Subcutaneous abdominal adipose tissue (tissue), 5 donors: ENCODE measurements around the gene CAPN3.

Source experiments
- H3K27ac ChIP-seq: one replicate; pipeline ENCODE4 v1.7.0; 2013; ENCODE audit warnings: low read depth, mild to moderate bottlenecking, inconsistent platforms, low read length, moderate library complexity
- H3K27me3 ChIP-seq, 5 donors: one replicate each; pipeline ENCODE4 v1.7.0; 2013; ENCODE audit warnings: low read length in 5 of 5, inconsistent platforms in 1 of 5; ENCODE audit not compliant: control insufficient read depth in 5 of 5, insufficient read depth in 4 of 5
- H3K36me3 ChIP-seq, 5 donors: one replicate each; pipeline ENCODE4 v1.7.0; 2013; ENCODE audit warnings: low read length in 5 of 5; ENCODE audit not compliant: control insufficient read depth in 5 of 5, insufficient read depth in 5 of 5
- H3K4me1 ChIP-seq, 5 donors: one replicate each; pipeline ENCODE4 v1.7.0; 2013; ENCODE audit warnings: low read length in 5 of 5, mild to moderate bottlenecking in 3 of 5, moderate library complexity in 1 of 5; ENCODE audit not compliant: control insufficient read depth in 5 of 5, insufficient read depth in 5 of 5
- H3K4me3 ChIP-seq, 5 donors: one replicate each; pipeline ENCODE4 v1.7.0; 2013; ENCODE audit warnings: low read length in 5 of 5, low read depth in 1 of 5
- H3K9ac ChIP-seq, 5 donors: one replicate each; pipeline ENCODE4 v1.7.0; 2013; ENCODE audit warnings: low read length in 5 of 5, mild to moderate bottlenecking in 4 of 5, moderate library complexity in 3 of 5
- H3K9me3 ChIP-seq, 5 donors: one replicate each; pipeline ENCODE4 v1.7.0; 2013; ENCODE audit warnings: low read length in 5 of 5; ENCODE audit not compliant: control insufficient read depth in 5 of 5
- donor health status: healthy.
- donor health status: healthy.
- donor health status: healthy.
- donor health status: healthy.
- donor health status: healthy.

CAPN3 gene

DNA sequence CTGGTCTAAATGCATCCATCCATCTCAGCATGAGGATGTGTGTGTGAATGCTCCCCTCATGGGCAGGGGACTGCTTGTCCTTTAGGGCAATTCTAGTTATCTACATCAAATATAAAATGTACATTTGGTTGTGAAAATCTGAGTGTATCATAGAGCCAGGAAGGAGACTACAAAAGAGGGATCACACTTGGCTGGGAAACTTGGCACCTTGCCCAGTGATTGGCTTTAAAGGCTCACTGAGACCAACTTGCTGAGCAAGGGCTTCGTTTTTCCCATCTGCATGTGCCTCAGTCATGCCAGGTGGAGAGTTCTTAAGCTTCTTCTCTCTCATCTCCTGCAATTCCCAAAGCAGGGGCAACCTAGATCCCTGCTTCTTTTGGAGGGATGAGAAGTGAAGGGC, 5.2 kb downstream of the CAPN3 start:
- Histone ChIP-seq H3K27me3 (no peaks in the 10 kb centered on the region), H3K9ac (no peak overlapping the region), H3K4me3 (no peak overlapping the region), H3K4me1 (peaks cover 0 to 3% (median 0%) of the 10 kb centered on the region in 5 donors), H3K9me3 (no peaks in the 10 kb centered on the region), H3K36me3 (peaks cover 0 to 9% (median 3%) of the 10 kb centered on the region in 5 donors), H3K27ac (no peak overlapping the region)

DNA sequence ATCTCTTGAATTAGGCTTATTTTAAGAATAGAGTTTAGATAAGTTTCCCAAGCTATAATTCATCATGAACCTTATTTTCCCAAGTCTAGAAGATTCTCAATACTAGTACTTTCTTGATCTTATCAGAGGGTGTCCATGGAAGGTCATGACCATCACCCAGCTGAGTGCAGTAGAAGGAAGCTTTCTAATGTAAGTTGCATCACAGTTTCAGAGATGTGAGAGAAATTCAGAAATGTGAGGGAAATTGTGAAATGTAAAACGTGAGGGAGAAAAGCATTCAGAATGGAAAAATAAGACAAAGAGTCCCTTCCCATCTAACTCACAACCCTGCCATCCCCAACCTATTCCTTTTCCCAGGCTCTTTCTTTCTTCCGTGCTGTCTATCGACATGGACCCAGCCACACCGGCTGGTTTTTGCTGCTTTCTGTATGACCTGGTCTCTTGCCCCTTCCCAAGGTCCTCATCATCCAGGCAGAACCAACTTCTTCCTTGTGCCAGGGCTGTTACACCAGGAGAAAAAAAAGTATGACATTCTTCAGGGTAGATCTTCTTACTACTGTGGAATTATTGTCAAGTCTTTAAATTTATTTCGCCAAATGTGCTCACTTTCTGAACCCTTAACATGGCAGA, 6.7 kb downstream of the CAPN3 start:
- H3K27ac ChIP-seq = no peak overlapping the region
- H3K4me3 ChIP-seq = no peak overlapping the region
- H3K27me3 ChIP-seq = no peaks in the 10 kb centered on the region

DNA sequence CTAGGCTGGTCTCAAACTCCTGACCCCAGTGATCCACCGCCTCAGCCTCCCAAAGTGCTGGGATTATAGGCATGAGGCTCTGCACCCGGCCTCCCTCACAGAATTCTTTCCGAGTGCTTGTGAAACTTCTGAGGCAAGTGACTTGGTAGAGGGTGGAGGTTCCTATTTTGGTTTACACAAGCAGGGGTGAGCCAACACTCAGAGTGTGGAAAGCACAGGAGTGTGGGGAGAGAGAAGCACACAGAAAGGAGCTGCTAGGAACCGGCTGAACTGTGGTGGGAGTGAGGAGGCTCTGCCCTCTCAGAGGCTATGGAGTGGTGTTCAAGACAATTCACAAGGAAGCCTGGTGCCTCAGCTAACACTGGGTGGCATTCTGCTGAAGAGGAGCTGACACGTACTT, 7.7 kb downstream of the CAPN3 start:
- Histone ChIP-seq H3K27me3 (no peaks in the 10 kb centered on the region), H3K36me3 (peaks cover 0 to 5% (median 0%) of the 10 kb centered on the region in 5 donors), H3K9ac (no peak overlapping the region), H3K4me1 (peaks cover 0 to 3% (median 0%) of the 10 kb centered on the region in 5 donors), H3K9me3 (no peaks in the 10 kb centered on the region), H3K4me3 (no peak overlapping the region), H3K27ac (no peak overlapping the region)

More for the DNA sequence above, 6.7 kb downstream of the CAPN3 start:
- peaks cover 0 to 3% (median 0%) of the 10 kb centered on the region in 5 donors for H3K4me1 ChIP-seq
- H3K36me3 ChIP-seq = peaks cover 0 to 8% (median 0%) of the 10 kb centered on the region in 5 donors
- no peaks in the 10 kb centered on the region for H3K9me3 ChIP-seq
- no peak overlapping the region for H3K9ac ChIP-seq

DNA sequence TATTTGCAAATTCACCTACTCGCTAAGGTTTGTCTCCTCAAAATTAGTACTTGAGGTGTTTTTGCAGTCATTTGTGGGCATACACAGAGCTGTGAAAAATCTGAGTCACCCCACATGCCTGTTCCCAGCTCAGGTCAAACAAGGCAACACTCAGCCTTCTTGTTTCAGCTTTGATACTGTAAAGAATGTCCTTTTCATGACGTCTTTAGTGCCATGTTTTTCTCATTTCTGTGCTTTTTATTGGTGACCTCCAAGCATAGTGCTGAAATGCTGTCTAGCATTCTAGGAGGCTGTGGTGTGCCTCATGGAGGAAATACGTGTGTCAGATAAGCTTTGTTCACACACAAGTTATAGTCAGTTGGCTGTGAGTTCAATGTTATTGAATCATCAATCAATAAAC, 8.8 kb downstream of the CAPN3 start:
- Histone ChIP-seq H3K27me3 (no peaks in the 10 kb centered on the region), H3K4me1 (peaks cover 0 to 3% (median 0%) of the 10 kb centered on the region in 5 donors), H3K9me3 (no peaks in the 10 kb centered on the region), H3K9ac (no peak overlapping the region), H3K27ac (no peak overlapping the region), H3K4me3 (no peak overlapping the region), H3K36me3 (peaks cover 0 to 3% (median 0%) of the 10 kb centered on the region in 5 donors)

DNA sequence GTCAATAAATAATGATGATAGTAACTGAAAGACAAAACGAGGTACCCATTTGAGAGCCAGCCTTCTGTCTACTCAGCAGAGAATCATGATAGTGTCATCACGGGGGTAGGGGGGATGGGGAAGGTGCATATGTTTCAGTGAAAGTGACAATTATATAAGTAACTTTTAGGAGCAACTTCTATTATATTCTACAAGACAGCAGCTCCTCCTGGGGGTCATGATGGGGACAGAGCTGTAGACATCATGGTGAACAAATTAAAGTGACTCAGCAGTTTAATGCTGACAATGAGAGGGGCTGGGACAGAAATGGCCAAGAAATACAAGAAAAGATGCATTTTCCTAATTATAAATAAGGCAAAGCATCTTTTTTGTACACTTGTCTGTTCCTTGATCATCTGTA, 11.8 kb downstream of the CAPN3 start:
- no peak overlapping the region for H3K9ac ChIP-seq
- H3K27me3 ChIP-seq = no peaks in the 10 kb centered on the region
- no peaks in the 10 kb centered on the region for H3K36me3 ChIP-seq
- no peak overlapping the region for H3K27ac ChIP-seq
- peaks cover 0 to 3% (median 0%) of the 10 kb centered on the region in 5 donors for H3K4me1 ChIP-seq
- no peaks in the 10 kb centered on the region for H3K9me3 ChIP-seq
- no peak overlapping the region for H3K4me3 ChIP-seq

DNA sequence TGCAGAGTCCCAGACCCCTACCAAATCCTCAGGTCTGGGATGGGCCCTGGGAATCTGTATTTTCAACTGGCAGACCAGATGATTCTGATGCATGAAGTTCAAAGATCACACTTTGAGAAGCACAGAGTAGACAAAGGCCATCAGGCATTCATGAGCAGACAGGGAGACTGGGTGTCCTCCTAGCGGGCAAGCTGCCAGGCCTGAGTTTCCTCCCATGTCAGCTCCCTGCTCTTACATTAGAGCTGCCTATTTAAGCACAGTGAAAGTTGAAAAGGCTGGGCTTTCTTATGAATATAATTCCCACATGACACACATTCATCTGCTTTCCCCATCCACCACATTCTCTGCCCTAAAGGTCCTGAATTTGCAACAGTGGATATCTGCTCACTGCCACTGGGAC, 14.0 kb downstream of the CAPN3 start:
- Histone ChIP-seq H3K27ac (no peak overlapping the region), H3K4me1 (peaks cover 0 to 3% (median 0%) of the 10 kb centered on the region in 5 donors), H3K9me3 (no peaks in the 10 kb centered on the region), H3K27me3 (no peaks in the 10 kb centered on the region), H3K36me3 (no peaks in the 10 kb centered on the region), H3K4me3 (no peak overlapping the region), H3K9ac (no peak overlapping the region)

DNA sequence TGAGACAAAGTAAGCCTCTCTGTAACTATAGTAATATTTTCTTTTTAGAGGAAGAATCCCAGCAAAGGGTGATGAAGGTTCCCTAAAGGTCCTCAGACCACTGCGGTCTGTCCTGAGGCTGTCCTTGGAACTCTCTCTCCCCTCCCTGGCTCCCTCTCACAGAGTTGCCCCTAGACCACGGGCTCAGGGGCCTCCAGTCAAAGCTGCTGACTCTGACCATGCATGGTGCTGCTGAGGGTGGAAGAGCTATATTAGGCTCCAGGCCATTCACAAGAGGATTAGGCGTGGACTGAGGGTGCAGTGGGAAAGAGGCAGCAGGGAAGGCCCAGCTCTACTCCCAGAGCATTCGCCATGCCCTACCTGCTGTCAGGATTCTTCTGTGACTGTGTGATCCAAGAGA, 14.6 kb downstream of the CAPN3 start:
- no peaks in the 10 kb centered on the region for H3K9me3 ChIP-seq
- no peak overlapping the region for H3K9ac ChIP-seq
- no peak overlapping the region for H3K4me3 ChIP-seq
- H3K4me1 ChIP-seq = peaks cover 0 to 3% (median 0%) of the 10 kb centered on the region in 5 donors
- no peaks in the 10 kb centered on the region for H3K36me3 ChIP-seq
- no peak overlapping the region for H3K27ac ChIP-seq
- no peaks in the 10 kb centered on the region for H3K27me3 ChIP-seq

DNA sequence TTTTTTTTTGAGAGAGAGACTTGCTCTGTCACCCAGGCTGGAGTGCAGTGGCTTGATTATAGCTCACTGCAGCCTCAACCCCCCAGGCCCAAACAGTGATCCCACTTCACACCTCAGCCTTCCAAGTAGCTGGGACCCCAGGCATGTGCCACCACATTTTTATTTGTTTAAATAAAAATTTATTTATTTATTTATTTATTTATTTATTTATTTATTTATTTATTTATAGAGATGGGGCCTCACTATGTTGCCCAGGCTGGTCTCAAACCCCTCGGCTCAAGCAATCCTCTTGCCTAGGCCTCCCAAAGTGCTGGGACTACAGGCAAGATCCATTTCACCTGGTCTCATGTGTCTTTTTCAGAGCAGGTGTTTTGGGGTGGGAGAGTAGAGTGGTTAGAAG, 15.5 kb downstream of the CAPN3 start:
- no peaks in the 10 kb centered on the region for H3K9me3 ChIP-seq
- H3K9ac ChIP-seq = no peak overlapping the region
- H3K4me3 ChIP-seq = no peak overlapping the region
- no peaks in the 10 kb centered on the region for H3K27me3 ChIP-seq
- H3K4me1 ChIP-seq = peaks cover 0 to 3% (median 0%) of the 10 kb centered on the region in 5 donors
- no peak overlapping the region for H3K27ac ChIP-seq
- H3K36me3 ChIP-seq = no peaks in the 10 kb centered on the region

DNA sequence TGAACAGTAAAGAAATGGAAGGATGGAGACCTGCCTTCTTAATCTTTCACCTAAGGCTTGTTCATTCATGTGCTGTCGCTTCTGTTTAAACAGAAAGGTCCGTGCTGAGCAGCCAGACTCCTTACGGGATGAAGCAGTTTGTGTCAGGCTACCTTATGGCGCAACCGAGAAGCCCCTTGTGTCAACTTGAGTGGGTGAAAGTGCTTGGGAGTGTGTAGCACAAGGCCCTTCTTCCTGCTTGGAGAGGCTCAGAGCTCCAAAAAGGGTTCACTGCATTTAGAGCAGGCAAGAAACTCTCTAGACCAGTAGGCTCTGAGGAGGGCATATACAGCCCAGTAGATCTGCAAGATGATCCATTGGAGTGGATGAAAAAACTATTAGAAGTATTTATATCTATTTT, 16.0 kb downstream of the CAPN3 start:
- H3K27me3 ChIP-seq = no peaks in the 10 kb centered on the region
- no peak overlapping the region for H3K4me3 ChIP-seq
- no peaks in the 10 kb centered on the region for H3K36me3 ChIP-seq
- peaks cover 0 to 3% (median 0%) of the 10 kb centered on the region in 5 donors for H3K4me1 ChIP-seq
- H3K9ac ChIP-seq = no peak overlapping the region
- no peaks in the 10 kb centered on the region for H3K9me3 ChIP-seq
- no peak overlapping the region for H3K27ac ChIP-seq

DNA sequence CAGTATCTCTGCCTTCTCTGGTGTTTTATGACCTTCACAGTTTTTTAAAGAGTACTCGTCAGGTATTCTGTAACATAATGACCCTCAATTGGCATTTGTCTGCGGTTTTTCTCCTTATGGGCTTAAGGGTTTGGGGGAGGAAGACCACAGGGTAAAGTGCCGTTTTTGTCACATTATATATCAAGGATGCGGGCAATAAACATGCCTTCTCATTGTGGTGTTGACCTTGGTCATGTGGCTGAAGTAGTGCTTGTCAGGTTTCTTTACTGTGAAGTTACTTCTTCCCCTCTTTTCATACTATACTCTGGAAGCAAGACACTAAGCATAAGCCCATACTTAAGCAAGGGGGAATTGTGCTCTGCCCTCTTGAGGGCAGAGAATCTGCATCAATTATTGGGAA, 16.6 kb downstream of the CAPN3 start:
- Histone ChIP-seq H3K4me3 (no peak overlapping the region), H3K27me3 (no peaks in the 10 kb centered on the region), H3K9ac (no peak overlapping the region), H3K4me1 (peaks cover 0 to 3% (median 0%) of the 10 kb centered on the region in 5 donors), H3K27ac (no peak overlapping the region), H3K36me3 (no peaks in the 10 kb centered on the region), H3K9me3 (no peaks in the 10 kb centered on the region)
